Upper lobe of left lung (tissue), 4 donors: ENCODE measurements around the gene ZNF283.

Experiments used
- EP300 ChIP-seq, 4 donors: sonication (generic); formaldehyde crosslinking; IDR thresholded peaks; one replicate each; pipeline ENCODE4 v1.5.1; 2017; ENCODE audit warnings: antibody characterized with exemption in 4 of 4, control low read depth in 2 of 4
- POLR2A ChIP-seq, 4 donors: fragments of 450-650 bp; IDR thresholded peaks; one replicate each; pipeline ENCODE4 v1.5.1; 2016 to 2017; ENCODE audit warnings: antibody characterized with exemption in 4 of 4, mild to moderate bottlenecking in 2 of 4
- POLR2AphosphoS5 ChIP-seq, 2 donors: sonication (generic); formaldehyde crosslinking; IDR thresholded peaks; one replicate each; pipeline ENCODE4 v1.5.1; 2017; ENCODE audit warnings: antibody characterized with exemption in 2 of 2
- TF ChIP-seq, protein P1 (sequence below), 6 experiments: fragments of 450-650 bp in 4 of 6; fragments of 200-600 bp in 2 of 6; sonication (generic) in 2 of 6; IDR thresholded peaks; one replicate each; pipeline ENCODE4 v1.5.1; 2016 to 2019; ENCODE audit warnings: antibody characterized with exemption in 6 of 6

GRCh38 chr19:43802216-43802951 is 24.7 kb upstream of the ZNF283 start, which contains the start of gene LYPD5:
- TF ChIP-seq POLR2A (IDR thresholded peaks at IDR 0.05) (no peak), EP300 (IDR thresholded peaks at IDR 0.05) (no peak), POLR2AphosphoS5 (IDR thresholded peaks at IDR 0.05) (no peak)
- TF ChIP-seq, protein P1, sequence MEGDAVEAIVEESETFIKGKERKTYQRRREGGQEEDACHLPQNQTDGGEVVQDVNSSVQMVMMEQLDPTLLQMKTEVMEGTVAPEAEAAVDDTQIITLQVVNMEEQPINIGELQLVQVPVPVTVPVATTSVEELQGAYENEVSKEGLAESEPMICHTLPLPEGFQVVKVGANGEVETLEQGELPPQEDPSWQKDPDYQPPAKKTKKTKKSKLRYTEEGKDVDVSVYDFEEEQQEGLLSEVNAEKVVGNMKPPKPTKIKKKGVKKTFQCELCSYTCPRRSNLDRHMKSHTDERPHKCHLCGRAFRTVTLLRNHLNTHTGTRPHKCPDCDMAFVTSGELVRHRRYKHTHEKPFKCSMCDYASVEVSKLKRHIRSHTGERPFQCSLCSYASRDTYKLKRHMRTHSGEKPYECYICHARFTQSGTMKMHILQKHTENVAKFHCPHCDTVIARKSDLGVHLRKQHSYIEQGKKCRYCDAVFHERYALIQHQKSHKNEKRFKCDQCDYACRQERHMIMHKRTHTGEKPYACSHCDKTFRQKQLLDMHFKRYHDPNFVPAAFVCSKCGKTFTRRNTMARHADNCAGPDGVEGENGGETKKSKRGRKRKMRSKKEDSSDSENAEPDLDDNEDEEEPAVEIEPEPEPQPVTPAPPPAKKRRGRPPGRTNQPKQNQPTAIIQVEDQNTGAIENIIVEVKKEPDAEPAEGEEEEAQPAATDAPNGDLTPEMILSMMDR (IDR thresholded peaks at IDR 0.05): no peak
